ENCODE data around the gene IGFL1. TPM values are rescaled to one million over a fixed set of nuclear protein-coding genes. Genes with fewer than 3 reads are reported as not detected.

IGFL1 gene
- total and polyA plus RNA-seq, 2 donors (not counting 1 experiment from before 2014, with no cell fraction given), result 0.15 TPM; not detected in 1

GRCh38 chr19:46250076-46250735 is 20.7 kb downstream of the IGFL1 start:
- no peaks in the 10 kb centered on the region for H4K20me1 ChIP-seq (ENCODE audit: control insufficient read depth, insufficient read depth, low read length, poor library complexity, severe bottlenecking)
- H3K79me2 ChIP-seq (ENCODE audit: control insufficient read depth, insufficient read depth, low read length), result no peaks in the 10 kb centered on the region
- H3K9me3 Mint-ChIP-seq (ENCODE audit: insufficient read depth), result no peaks in the 10 kb centered on the region
- ATAC-seq (ENCODE audit: low read depth) (no peak), DNase-seq (no peak)
- no peaks in the 10 kb centered on the region for H3K4me1 ChIP-seq (ENCODE audit: control insufficient read depth in 2 of 2, insufficient read depth in 2 of 2, low read length in 2 of 2)
- H3K36me3 ChIP-seq (replicated peaks in 1 of 2; ENCODE audit: control extremely low read depth in 1 of 2, control insufficient read depth in 1 of 2, extremely low read depth in 1 of 2, insufficient read depth in 2 of 2, low read length in 1 of 2), result no peaks in the 10 kb centered on the region
- peaks cover 48% of the 10 kb centered on the region for H3K27me3 Mint-ChIP-seq
- WGBS (ENCODE audit: insufficient coverage), result 82% methylated on average over 3 of the region's 3 CpGs
- peaks cover 0 to 5% (median 2%) of the 10 kb centered on the region in 4 experiments for H3K27me3 ChIP-seq (replicated peaks in 1 of 4; ENCODE audit: control extremely low read depth in 1 of 4, control insufficient read depth in 3 of 4, insufficient read depth in 4 of 4, low read length in 3 of 4)
- no peak overlapping the region for H3K4me2 ChIP-seq (replicated peaks; ENCODE audit: low read depth, low read length, poor library complexity, severe bottlenecking)
- no peak overlapping the region for H3K4me3 Mint-ChIP-seq
- TF ChIP-seq CTCF (IDR thresholded peaks at IDR 0.05), result no peak
- no peak for TF ChIP-seq EZH2 (IDR thresholded peaks at IDR 0.05; ENCODE audit: borderline replicate concordance, insufficient read depth, low read depth, low read length, poor library complexity, severe bottlenecking)
- POLR2A ChIA-PET, result no interaction called here
- intact Hi-C loops (cut with micrococcal nuclease), result no loop called here
- no peak overlapping the region for H2AFZ ChIP-seq (ENCODE audit: insufficient read depth, low read depth, low read length, poor library complexity, severe bottlenecking)
- H3K9me3 ChIP-seq (ENCODE audit: control extremely low read depth in 1 of 3, control insufficient read depth in 2 of 3, insufficient read depth in 1 of 3, low read length in 2 of 3), result no peaks in the 10 kb centered on the region
- H3K4me3 ChIP-seq (ENCODE audit: control extremely low read depth in 1 of 5, extremely low read depth in 1 of 5, insufficient read depth in 1 of 5, low read depth in 2 of 5, low read length in 4 of 5), result no peak overlapping the region
- H3K9ac ChIP-seq (ENCODE audit: low read length), result no peak overlapping the region
- H3K27ac ChIP-seq (ENCODE audit: low read length in 2 of 2), result no peak overlapping the region
- CTCF ChIA-PET, result interaction anchor here (0.8 kb wide), 1 partner anchor 15 kb away, joined by 3 read pairs; no protein-coding TSS in a partner anchor
- no peak overlapping the region for H3K27ac Mint-ChIP-seq
- no peaks in the 10 kb centered on the region for H3K4me1 Mint-ChIP-seq

- no peaks in the 10 kb centered on the region for H3K9me3 Mint-ChIP-seq (ENCODE audit: insufficient read depth)
- Histone ChIP-seq H3K9ac (ENCODE audit: low read length) (no peak overlapping the region), H3K36me3 (replicated peaks in 1 of 2; ENCODE audit: control extremely low read depth in 1 of 2, control insufficient read depth in 1 of 2, extremely low read depth in 1 of 2, insufficient read depth in 2 of 2, low read length in 1 of 2) (no peaks in the 10 kb centered on the region), H3K79me2 (ENCODE audit: control insufficient read depth, insufficient read depth, low read length) (no peaks in the 10 kb centered on the region), H2AFZ (ENCODE audit: insufficient read depth, low read depth, low read length, poor library complexity, severe bottlenecking) (no peak overlapping the region), H3K4me2 (replicated peaks; ENCODE audit: low read depth, low read length, poor library complexity, severe bottlenecking) (no peak overlapping the region), H3K27me3 (replicated peaks in 1 of 4; ENCODE audit: control extremely low read depth in 1 of 4, control insufficient read depth in 3 of 4, insufficient read depth in 4 of 4, low read length in 3 of 4) (peaks cover 0 to 4% (median under 1%) of the 10 kb centered on the region in 4 experiments), H3K9me3 (ENCODE audit: control extremely low read depth in 1 of 3, control insufficient read depth in 2 of 3, insufficient read depth in 1 of 3, low read length in 2 of 3) (no peaks in the 10 kb centered on the region), H3K27ac (ENCODE audit: low read length in 2 of 2) (no peak overlapping the region), H3K4me3 (ENCODE audit: control extremely low read depth in 1 of 5, extremely low read depth in 1 of 5, insufficient read depth in 1 of 5, low read depth in 2 of 5, low read length in 4 of 5) (no peak overlapping the region), H3K4me1 (ENCODE audit: control insufficient read depth in 2 of 2, insufficient read depth in 2 of 2, low read length in 2 of 2) (no peaks in the 10 kb centered on the region), H4K20me1 (ENCODE audit: control insufficient read depth, insufficient read depth, low read length, poor library complexity, severe bottlenecking) (no peaks in the 10 kb centered on the region)
- H3K27ac Mint-ChIP-seq, result no peak overlapping the region
- H3K4me3 Mint-ChIP-seq, result no peak overlapping the region
- no peaks in the 10 kb centered on the region for H3K4me1 Mint-ChIP-seq
- ATAC-seq (ENCODE audit: low read depth) (no peak), DNase-seq (no peak)
- peaks cover 36% of the 10 kb centered on the region for H3K27me3 Mint-ChIP-seq
- TF ChIP-seq CTCF (IDR thresholded peaks at IDR 0.05) (no peak), EZH2 (IDR thresholded peaks at IDR 0.05; ENCODE audit: borderline replicate concordance, insufficient read depth, low read depth, low read length, poor library complexity, severe bottlenecking) (no peak)
- ChIA-PET POLR2A (no interaction called here), CTCF (no interaction called here)
- intact Hi-C loops (cut with micrococcal nuclease), result no loop called here
- 52% methylated on average over 3 of the region's 5 CpGs for WGBS (ENCODE audit: insufficient coverage)
These were observed 21.9 kb downstream of the IGFL1 start for GRCh38 chr19:46251416-46251815.

Data from B cell (primary cell).